HG02938 (cell line): Measurements from ENCODE around the gene ADIRF.
"Not testable (repeated sequence)": the region's sequence is repeated elsewhere in the genome, so short reads cannot be mapped to it uniquely, and the experiment has no call there.

ENCODE experiments used
- ATAC-seq: cut with Tn5 transposase; IDR thresholded peaks from one replicate; pipeline ENCODE4 v1.9.1; 2021; ENCODE audit warnings: mild to moderate bottlenecking, moderate library complexity; ENCODE audit not compliant: unreplicated experiment

Gene ADIRF

DNA sequence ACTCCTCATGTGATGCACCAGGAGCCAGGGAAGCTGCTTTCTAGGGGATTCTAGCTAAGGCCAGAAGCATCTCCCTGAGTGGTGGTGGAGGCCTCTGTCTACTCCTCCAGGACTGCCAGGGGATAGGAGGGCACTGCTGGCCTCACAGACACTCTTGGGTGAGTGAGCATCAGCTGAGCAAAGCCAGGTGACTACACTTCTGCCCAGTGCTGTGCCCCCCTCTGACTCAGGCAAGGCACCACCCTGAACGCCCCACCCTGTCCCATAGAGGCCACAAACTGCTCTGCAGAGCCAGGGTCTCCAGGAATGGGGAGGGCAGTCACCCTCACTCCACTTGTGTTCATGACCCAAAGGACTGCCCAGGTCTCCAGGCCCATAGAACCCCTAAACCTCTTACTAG is 51.2 kb downstream of the ADIRF start:
- ATAC-seq, result not testable (repeated sequence)

DNA sequence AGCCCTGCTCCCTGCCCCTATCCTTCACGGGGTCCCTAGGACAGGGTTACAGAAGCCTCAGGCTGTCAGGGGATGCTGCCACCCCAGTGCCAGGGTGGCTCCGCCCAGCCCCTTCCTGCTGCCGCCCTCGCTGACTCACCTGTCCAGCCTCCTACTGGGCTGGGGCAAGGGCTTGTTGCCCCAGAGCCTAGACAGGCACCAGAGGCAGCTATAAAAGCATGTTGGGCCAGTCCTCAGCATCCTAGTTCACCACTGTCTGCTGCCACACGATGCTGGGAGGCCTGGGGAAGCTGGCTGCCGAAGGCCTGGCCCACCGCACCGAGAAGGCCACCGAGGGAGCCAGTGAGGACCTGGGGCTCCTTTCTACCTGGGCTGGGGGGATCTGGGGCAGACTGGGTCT is 51.8 kb downstream of the ADIRF start, which contains the start of gene FAM25A:
FAM25A (plus strand) TSS at position 239 of the 400 bp plus-strand sequence; CDS start at position 270, 31 bp downstream.
- not testable (repeated sequence) for ATAC-seq
